Endothelial cell of umbilical vein (primary cell): Measurements from ENCODE around the gene APOM. TPM values are rescaled to one million over a fixed set of nuclear protein-coding genes. Genes with fewer than 3 reads are reported as not detected.

Experiments
- BruUV-seq: library from RNA; stranded (reverse); fragments of 400-500 nt; replicated peaks from 2 replicates; lab custom pipeline; 2021; lab: Mats Ljungman, UMichigan
- CTCF ChIA-PET: fragments of 300-600, 350-600 bp; sonication (Branson Sonifier 250); formaldehyde crosslinking; loops from one replicate; lab custom pipeline; 2021; ENCODE audit warnings: antibody characterized with exemption, inconsistent platforms; lab: Charles Lee
- POLR2A ChIA-PET: fragments of 300-600, 350-600 bp; sonication (Branson Sonifier 250); formaldehyde crosslinking; loops from one replicate; lab custom pipeline; 2021; ENCODE audit warnings: antibody characterized with exemption, inconsistent platforms; lab: Charles Lee
- DNase-seq: peaks from one replicate; pipeline ENCODE4 v3.0.0-alpha.2; 2011; ENCODE audit warnings: low read depth, low spot score
- FAIRE-seq: peaks from 2 replicates; lab custom pipeline; 2011; peaks lifted over from hg19 to GRCh38; lab: Jason Lieb, UNC
- H2AFZ ChIP-seq: 2 replicates; pipeline ENCODE4 v1.6.0; 2012; ENCODE audit warnings: low read depth, low read length, control low read depth, inconsistent platforms
- H3K27ac ChIP-seq: 2 replicates; pipeline ENCODE4 v1.5.1; 2011; ENCODE audit warnings: low read depth, mild to moderate bottlenecking, control low read depth, low read length, moderate library complexity; ENCODE audit not compliant: insufficient read depth
- H3K27me3 ChIP-seq, 2 experiments: 2 replicates each; pipeline versions ENCODE4 v1.6.0 to v1.6.1; 2011; ENCODE audit warnings: low read length in 2 of 2, mixed read lengths in 1 of 2; ENCODE audit not compliant: control insufficient read depth in 2 of 2, insufficient read depth in 2 of 2
- H3K36me3 ChIP-seq, 2 experiments: 2 replicates in 1 of 2; 3 replicates in 1 of 2; pipeline ENCODE4 v1.5.1; 2011; ENCODE audit warnings: low read length in 2 of 2, mild to moderate bottlenecking in 1 of 2, moderate library complexity in 1 of 2; ENCODE audit not compliant: control insufficient read depth in 2 of 2, insufficient read depth in 2 of 2; ENCODE audit errors: extremely low read depth in 1 of 2
- H3K4me1 ChIP-seq: 3 replicates; pipeline ENCODE4 v1.5.1; 2011; ENCODE audit warnings: mild to moderate bottlenecking, low read length; ENCODE audit not compliant: control insufficient read depth, insufficient read depth; ENCODE audit errors: extremely low read depth
- H3K4me2 ChIP-seq: 2 replicates; pipeline ENCODE4 v1.6.1; 2011; ENCODE audit warnings: low read length, control low read depth, mixed read lengths; ENCODE audit not compliant: insufficient read depth
- H3K4me3 ChIP-seq, 3 experiments: fragments of 200-600 bp in 1 of 3; sonication (generic), shearing (Covaris generic) in 1 of 3; replicated peaks in 1 of 3; 2 replicates each; pipeline ENCODE4 v1.5.1; 2011 to 2016; ENCODE audit warnings: control low read depth in 3 of 3, low read length in 3 of 3, mild to moderate bottlenecking in 2 of 3, inconsistent platforms in 1 of 3, low read depth in 1 of 3, moderate library complexity in 1 of 3; ENCODE audit not compliant: insufficient read depth in 1 of 3
- H3K79me2 ChIP-seq: 2 replicates; pipeline ENCODE4 v1.6.0; 2012; ENCODE audit warnings: low read length, inconsistent platforms; ENCODE audit not compliant: control insufficient read depth, insufficient read depth
- H3K9ac ChIP-seq: replicated peaks from 2 replicates; pipeline ENCODE3; 2011; ENCODE audit warnings: low read length, control low read depth; ENCODE audit not compliant: insufficient read depth; ENCODE audit errors: extremely low read depth
- H3K9me1 ChIP-seq: replicated peaks from 3 replicates; pipeline ENCODE4 v1.6.0; 2011; ENCODE audit warnings: mild to moderate bottlenecking, low read length; ENCODE audit not compliant: control insufficient read depth, insufficient read depth; ENCODE audit errors: extremely low read depth
- H3K9me3 ChIP-seq: replicated peaks from 2 replicates; pipeline ENCODE4 v1.5.1; 2012; ENCODE audit warnings: low read length, inconsistent platforms; ENCODE audit not compliant: control insufficient read depth, insufficient read depth
- H4K20me1 ChIP-seq: replicated peaks from 2 replicates; pipeline ENCODE3; 2011; ENCODE audit warnings: mild to moderate bottlenecking, low read length; ENCODE audit not compliant: control insufficient read depth, insufficient read depth; ENCODE audit errors: extremely low read depth
- EZH2 ChIP-seq: IDR thresholded peaks from 2 replicates; pipeline ENCODE4 v1.6.1; 2012; ENCODE audit warnings: borderline replicate concordance, low read depth, mild to moderate bottlenecking, moderate library complexity, low read length, inconsistent platforms; ENCODE audit not compliant: severe bottlenecking
- FOS ChIP-seq: IDR thresholded peaks from 2 replicates; pipeline ENCODE4 v1.6.1; 2011; ENCODE audit warnings: mild to moderate bottlenecking, low read length, moderate library complexity, borderline replicate concordance; ENCODE audit not compliant: insufficient read depth
- GATA2 ChIP-seq: IDR thresholded peaks from 2 replicates; pipeline ENCODE4 v1.7.0; 2011; ENCODE audit warnings: low read depth, mild to moderate bottlenecking, moderate library complexity, mixed read lengths, low read length; ENCODE audit not compliant: insufficient read length, insufficient read depth
- MYC ChIP-seq: IDR thresholded peaks from one replicate; pipeline ENCODE4 v1.6.1; 2011; ENCODE audit warnings: mild to moderate bottlenecking, low read depth, low read length
- POLR2A ChIP-seq: IDR thresholded peaks from 2 replicates; pipeline ENCODE4 v1.6.1; 2012; ENCODE audit warnings: low read depth, mild to moderate bottlenecking, control low read depth, low read length
- POLR2AphosphoS5 ChIP-seq: IDR thresholded peaks from 2 replicates; pipeline ENCODE4 v1.6.1; 2012; ENCODE audit warnings: low read depth, mild to moderate bottlenecking, control low read depth, low read length, moderate library complexity; ENCODE audit not compliant: insufficient read depth
- dilution Hi-C: fragments of 300-500 bp; cut with MboI; formaldehyde crosslinking; loops from one replicate; pipeline ENCODE4 v1.15.0; 2019; ENCODE audit warnings: low sequenced_read_pairs; ENCODE audit not compliant: extremely low pct_ligation_motif_present
- intact Hi-C: fragments of 100-400 bp; cut with micrococcal nuclease; formaldehyde crosslinking; loops from one replicate; pipeline ENCODE4 v1.10.0; 2022
- polyA plus RNA-seq, 4 experiments: library from polyadenylated mRNA; depleted of rRNA in 3 of 4; stranded (reverse) in 3 of 4; unstranded in 1 of 4; fragments of >200 nt; gene quantifications; 2 replicates each; pipeline versions ENCODE4 v1.2.1 to v1.2.3, GENCODE V29; 2011 to 2012; ENCODE audit warnings: missing spikeins in 1 of 4
- total RNA-seq: library from RNA; stranded (reverse); gene quantifications from 2 replicates; pipeline ENCODE4 v1.2.3, GENCODE V29; 2021
- TF ChIP-seq, protein P1 (sequence below), 2 donors: IDR thresholded peaks; 1 replicate in 1 of 2; 2 replicates in 1 of 2; pipeline ENCODE4 v1.5.1; 2011; ENCODE audit warnings: low read length in 2 of 2, mild to moderate bottlenecking in 2 of 2, moderate library complexity in 2 of 2, control low read depth in 1 of 2, inconsistent platforms in 1 of 2, low read depth in 1 of 2; ENCODE audit not compliant: insufficient read depth in 1 of 2; ENCODE audit errors: extremely low read depth in 1 of 2

Gene APOM
- total and polyA plus RNA-seq, 2 donors (not counting 3 experiments of a cell fraction or from before 2014, with no cell fraction given) = 2.5 TPM; not detected in 1

DNA sequence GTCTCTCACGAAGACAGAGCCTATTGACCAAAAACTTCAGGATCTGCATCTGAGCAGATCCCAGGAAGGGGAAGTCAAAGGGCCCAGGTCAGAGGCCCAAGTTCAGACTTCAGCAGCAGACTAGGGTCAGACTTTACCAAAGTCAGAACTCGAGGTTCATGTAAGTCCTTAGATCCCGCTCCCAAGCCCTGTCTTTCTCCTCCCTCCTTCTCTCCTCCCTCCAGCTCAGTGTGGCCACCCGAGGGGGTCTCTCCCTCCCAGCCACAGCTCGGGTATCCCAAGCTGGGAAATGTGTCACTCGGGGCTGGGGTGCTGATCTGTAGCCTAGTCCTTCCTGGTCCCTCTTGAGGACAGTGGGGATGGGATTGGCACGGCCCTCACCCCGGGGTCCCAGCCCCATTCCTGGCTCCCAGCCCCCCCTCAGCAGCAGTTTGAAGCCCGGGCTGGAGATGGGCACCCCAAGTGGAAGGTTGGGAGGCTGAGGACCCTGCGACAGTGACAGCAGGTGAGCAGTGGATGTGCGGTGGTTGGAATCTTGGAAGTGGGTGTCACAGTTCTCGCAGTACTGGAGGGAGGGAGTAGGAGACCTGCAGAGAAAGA is 6.5 kb downstream of the APOM start:
- no peak overlapping the region for H3K27ac ChIP-seq
- no peak overlapping the region for H3K4me3 ChIP-seq
- H3K4me1 ChIP-seq = peaks cover 50% of the 10 kb centered on the region
- FAIRE-seq (no peak), DNase-seq (no peak)
- H3K27me3 ChIP-seq = no peaks in the 10 kb centered on the region
- peaks cover 40% of the 10 kb centered on the region for H3K79me2 ChIP-seq
- intact Hi-C loops (loop anchor here (5.0 to 10.0 kb wide), 2 partner anchors 170 to 533 kb away; partner anchors contain the start of genes GPSM3 and PBX2), dilution Hi-C loops (no loop called here)
- ChIA-PET POLR2A (interaction anchor here (2.1 kb wide), 1 partner anchor 10 kb away, joined by 13 read pairs; the partner anchor contains the start of gene BAG6), CTCF (interaction anchor here (1.0 to 5.7 kb wide), 2 partner anchors 10 to 160 kb away, joined by 4 to 38 read pairs; partner anchors contain the start of gene BAG6)
- no peak overlapping the region for H2AFZ ChIP-seq
- no peaks in the 10 kb centered on the region for H3K9me3 ChIP-seq
- H3K4me2 ChIP-seq = no peak overlapping the region
- TF ChIP-seq MYC (no peak), POLR2A (no peak), POLR2AphosphoS5 (no peak), FOS (no peak), GATA2 (no peak), EZH2 (no peak)
- TF ChIP-seq, protein P1, sequence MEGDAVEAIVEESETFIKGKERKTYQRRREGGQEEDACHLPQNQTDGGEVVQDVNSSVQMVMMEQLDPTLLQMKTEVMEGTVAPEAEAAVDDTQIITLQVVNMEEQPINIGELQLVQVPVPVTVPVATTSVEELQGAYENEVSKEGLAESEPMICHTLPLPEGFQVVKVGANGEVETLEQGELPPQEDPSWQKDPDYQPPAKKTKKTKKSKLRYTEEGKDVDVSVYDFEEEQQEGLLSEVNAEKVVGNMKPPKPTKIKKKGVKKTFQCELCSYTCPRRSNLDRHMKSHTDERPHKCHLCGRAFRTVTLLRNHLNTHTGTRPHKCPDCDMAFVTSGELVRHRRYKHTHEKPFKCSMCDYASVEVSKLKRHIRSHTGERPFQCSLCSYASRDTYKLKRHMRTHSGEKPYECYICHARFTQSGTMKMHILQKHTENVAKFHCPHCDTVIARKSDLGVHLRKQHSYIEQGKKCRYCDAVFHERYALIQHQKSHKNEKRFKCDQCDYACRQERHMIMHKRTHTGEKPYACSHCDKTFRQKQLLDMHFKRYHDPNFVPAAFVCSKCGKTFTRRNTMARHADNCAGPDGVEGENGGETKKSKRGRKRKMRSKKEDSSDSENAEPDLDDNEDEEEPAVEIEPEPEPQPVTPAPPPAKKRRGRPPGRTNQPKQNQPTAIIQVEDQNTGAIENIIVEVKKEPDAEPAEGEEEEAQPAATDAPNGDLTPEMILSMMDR (IDR thresholded peaks at IDR 0.05; ENCODE audit: extremely low read depth in 1 of 2, insufficient read depth in 1 of 2, low read depth in 1 of 2, low read length in 2 of 2) = no peak
- H3K36me3 ChIP-seq = peaks cover 2 to 3% of the 10 kb centered on the region in 2 experiments
- H4K20me1 ChIP-seq = no peaks in the 10 kb centered on the region
- H3K9me1 ChIP-seq = no peaks in the 10 kb centered on the region
- BruUV-seq = no TSS peak
- H3K9ac ChIP-seq = no peak overlapping the region
